Breast epithelium (tissue), 3 donors: ENCODE results near the gene RPS17.

Experiments
- POLR2A ChIP-seq: fragments of 450-650 bp; IDR thresholded peaks from one replicate; pipeline ENCODE4 v1.6.1; 2016; ENCODE audit warnings: antibody characterized with exemption, mild to moderate bottlenecking, moderate library complexity
- POLR2AphosphoS5 ChIP-seq, 3 donors: sonication (generic); formaldehyde crosslinking; IDR thresholded peaks; one replicate each; pipeline ENCODE4 v1.6.1; 2017; ENCODE audit warnings: antibody characterized with exemption in 3 of 3

- TF ChIP-seq POLR2AphosphoS5 (IDR thresholded peaks at IDR 0.05): no peak
- TF ChIP-seq POLR2A: no peak
Measured at GRCh38 chr15:82572311-82572710, 32.1 kb upstream of the RPS17 start.
